Measurements from ENCODE around the gene MEIS1. TPM values are rescaled to one million over a fixed set of nuclear protein-coding genes. Genes with fewer than 3 reads are reported as not detected.
A peak's percentile ranks its signal among the peaks of the same experiment; 100 is the strongest.

The MEIS1 gene
- total and polyA plus RNA-seq, 4 donors: 9.0 to 158 (median 41.0) TPM

DNA sequence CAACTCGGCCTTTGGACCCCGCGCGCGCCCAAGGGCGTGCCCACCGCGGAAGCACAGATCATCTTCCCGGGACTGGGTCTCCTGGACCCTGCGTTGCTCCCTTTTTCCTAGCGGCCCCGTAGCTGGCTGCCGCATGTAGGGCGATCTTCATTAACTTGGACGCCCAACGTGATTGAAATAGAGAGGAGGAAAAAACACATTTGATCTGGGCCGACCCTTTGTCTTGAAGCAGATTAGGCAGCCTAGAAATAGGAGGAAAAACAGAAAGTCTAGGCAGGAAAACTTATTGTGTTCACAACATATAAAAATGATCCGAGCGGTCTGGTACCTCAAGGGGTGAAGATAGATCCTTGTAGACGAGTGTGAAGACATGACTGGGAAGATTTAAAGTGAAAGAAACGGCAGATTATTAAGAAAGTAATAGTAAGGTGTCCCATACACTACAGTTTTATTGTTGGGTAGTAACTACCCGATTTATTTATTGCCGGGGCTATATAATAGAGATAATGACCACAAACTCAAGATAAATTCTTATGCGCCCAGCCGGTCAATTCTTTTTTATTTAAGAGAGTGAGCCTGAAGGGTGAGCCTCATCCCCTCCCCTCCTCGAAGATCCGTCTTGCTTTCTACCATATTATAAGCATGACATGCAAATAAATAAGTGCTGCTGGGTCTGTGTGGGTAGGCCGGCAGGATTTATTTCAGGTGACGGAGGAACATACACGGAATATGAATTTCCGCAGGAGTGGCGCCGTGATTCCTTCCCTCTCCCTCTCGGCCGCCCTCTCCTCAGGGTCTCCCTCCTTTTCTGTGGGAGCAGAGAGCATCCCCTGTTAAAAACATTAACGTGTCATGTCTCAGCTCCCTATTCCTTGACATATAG lies 147.4 kb downstream of the MEIS1 start:
- Histone ChIP-seq H3K27ac (ENCODE audit: low read depth in 1 of 2, low read length in 1 of 2) (peak overlapping the region in 1 of 2 donors; percentile 91), H3K4me1 (ENCODE audit: control insufficient read depth in 5 of 5, insufficient read depth in 5 of 5, low read length in 5 of 5) (peaks cover 0 to 46% (median 5%) of the 10 kb centered on the region in 5 donors), H3K36me3 (ENCODE audit: control insufficient read depth in 4 of 4, insufficient read depth in 4 of 4, low read length in 4 of 4) (no peaks in the 10 kb centered on the region), H3K27me3 (ENCODE audit: control insufficient read depth in 3 of 3, insufficient read depth in 3 of 3, low read length in 2 of 3) (peaks cover 3 to 62% (median 3%) of the 10 kb centered on the region in 3 donors), H3K9me3 (ENCODE audit: control insufficient read depth in 4 of 4, insufficient read depth in 3 of 4, low read length in 3 of 4) (peaks cover 0 to 11% (median 0%) of the 10 kb centered on the region in 4 donors), H3K9ac (ENCODE audit: insufficient read depth in 1 of 2, low read length in 2 of 2) (peak overlapping the region; percentile 53 to 99), H3K4me3 (peak overlapping the region; percentile 37)
- ATAC-seq (ENCODE audit: insufficient read depth, low FRiP score) (no peak), DNase-seq (peak; percentile 59 to 84 (median 68))
- 9 to 17% methylated on average over 36 of the region's 36 CpGs for WGBS, 2 donors
- TF ChIP-seq, protein P1, sequence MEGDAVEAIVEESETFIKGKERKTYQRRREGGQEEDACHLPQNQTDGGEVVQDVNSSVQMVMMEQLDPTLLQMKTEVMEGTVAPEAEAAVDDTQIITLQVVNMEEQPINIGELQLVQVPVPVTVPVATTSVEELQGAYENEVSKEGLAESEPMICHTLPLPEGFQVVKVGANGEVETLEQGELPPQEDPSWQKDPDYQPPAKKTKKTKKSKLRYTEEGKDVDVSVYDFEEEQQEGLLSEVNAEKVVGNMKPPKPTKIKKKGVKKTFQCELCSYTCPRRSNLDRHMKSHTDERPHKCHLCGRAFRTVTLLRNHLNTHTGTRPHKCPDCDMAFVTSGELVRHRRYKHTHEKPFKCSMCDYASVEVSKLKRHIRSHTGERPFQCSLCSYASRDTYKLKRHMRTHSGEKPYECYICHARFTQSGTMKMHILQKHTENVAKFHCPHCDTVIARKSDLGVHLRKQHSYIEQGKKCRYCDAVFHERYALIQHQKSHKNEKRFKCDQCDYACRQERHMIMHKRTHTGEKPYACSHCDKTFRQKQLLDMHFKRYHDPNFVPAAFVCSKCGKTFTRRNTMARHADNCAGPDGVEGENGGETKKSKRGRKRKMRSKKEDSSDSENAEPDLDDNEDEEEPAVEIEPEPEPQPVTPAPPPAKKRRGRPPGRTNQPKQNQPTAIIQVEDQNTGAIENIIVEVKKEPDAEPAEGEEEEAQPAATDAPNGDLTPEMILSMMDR (IDR thresholded peaks at IDR 0.05; ENCODE audit: control extremely low read depth, extremely low read depth): no peak

DNA sequence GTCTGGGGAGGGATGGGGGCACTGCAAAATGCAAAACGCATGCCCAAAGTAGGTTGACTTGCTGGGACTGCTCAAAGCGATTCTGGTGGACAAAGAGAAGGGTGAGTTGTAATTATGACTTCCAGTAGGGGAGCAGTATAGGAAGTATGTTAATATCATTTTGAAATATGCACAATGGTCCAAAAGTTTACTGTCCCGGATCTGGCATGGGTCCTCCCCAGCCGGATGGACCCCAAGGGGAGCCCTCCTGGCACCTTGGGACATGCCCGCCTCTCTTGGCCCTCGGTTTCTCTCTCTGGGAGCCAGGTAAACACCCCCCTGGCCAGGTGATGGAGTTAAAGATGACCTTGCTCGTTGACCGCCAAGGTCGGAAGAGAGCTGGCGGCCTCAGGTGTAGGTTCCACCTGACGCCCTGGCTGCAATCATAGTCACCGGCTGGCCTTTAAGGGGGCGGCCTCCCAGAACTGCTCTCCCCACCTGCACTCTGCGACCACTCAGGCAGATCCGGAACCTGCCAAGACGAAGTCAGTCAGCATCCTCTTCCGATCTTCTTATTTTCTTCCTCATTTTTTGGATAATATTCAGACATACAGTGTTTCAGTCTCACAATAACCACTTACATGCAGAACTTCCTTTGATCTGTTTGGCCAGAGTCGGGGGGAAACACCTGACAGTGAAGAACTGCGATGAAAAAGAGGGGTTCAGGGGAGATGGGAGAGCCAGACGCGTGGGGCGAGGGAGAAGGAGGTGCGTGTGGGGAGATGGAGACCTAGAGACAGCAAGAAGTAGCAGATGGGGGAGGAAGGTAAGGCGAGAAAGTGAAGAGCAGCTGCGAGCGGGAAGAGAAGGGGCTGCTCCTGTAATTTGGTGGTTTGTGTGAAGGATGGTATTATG lies 148.3 kb downstream of the MEIS1 start:
- ATAC-seq (ENCODE audit: insufficient read depth, low FRiP score): no peak
- DNase-seq: peak; percentile 55 to 85 (median 78)
- H3K27me3 ChIP-seq (ENCODE audit: control insufficient read depth in 3 of 3, insufficient read depth in 3 of 3, low read length in 2 of 3): peaks cover 2 to 58% (median 3%) of the 10 kb centered on the region in 3 donors
- no peak overlapping the region for H3K4me3 ChIP-seq
- H3K9ac ChIP-seq (ENCODE audit: insufficient read depth in 1 of 2, low read length in 2 of 2): peak overlapping the region; percentile 53 to 99
- peaks cover 0 to 37% (median 5%) of the 10 kb centered on the region in 5 donors for H3K4me1 ChIP-seq (ENCODE audit: control insufficient read depth in 5 of 5, insufficient read depth in 5 of 5, low read length in 5 of 5)
- TF ChIP-seq, protein P1 (IDR thresholded peaks at IDR 0.05; ENCODE audit: control extremely low read depth, extremely low read depth): no peak
- peaks cover 0 to 9% (median 0%) of the 10 kb centered on the region in 4 donors for H3K9me3 ChIP-seq (ENCODE audit: control insufficient read depth in 4 of 4, insufficient read depth in 3 of 4, low read length in 3 of 4)
- no peaks in the 10 kb centered on the region for H3K36me3 ChIP-seq (ENCODE audit: control insufficient read depth in 4 of 4, insufficient read depth in 4 of 4, low read length in 4 of 4)
- H3K27ac ChIP-seq (ENCODE audit: low read depth in 1 of 2, low read length in 1 of 2): peak overlapping the region in 1 of 2 donors; percentile 87
- WGBS, 2 donors: 14 to 28% methylated on average over 26 of the region's 26 CpGs

DNA sequence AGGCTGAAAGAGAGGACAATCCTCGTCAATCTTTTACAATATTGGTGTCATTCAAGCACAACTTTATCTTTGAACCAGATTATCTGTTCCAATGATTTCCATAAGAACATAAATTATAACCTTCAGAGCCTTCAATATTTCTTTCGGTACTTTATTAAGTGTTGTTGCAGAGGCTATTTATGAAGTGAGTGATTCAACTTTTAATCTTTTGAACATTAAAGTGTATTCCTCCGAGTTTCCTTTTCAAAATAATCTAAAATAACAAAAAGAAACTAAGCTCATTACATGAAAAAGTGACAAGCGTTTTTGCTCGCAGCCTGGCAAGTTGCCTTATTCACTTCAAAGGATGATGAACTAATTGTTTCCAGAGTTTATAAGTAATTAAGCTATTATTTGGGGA lies 149.0 kb downstream of the MEIS1 start:
- peak; percentile 41 to 89 (median 88) for DNase-seq
- Histone ChIP-seq H3K27ac (ENCODE audit: low read depth in 1 of 2, low read length in 1 of 2) (peak overlapping the region in 1 of 2 donors; percentile 87), H3K9me3 (ENCODE audit: control insufficient read depth in 4 of 4, insufficient read depth in 3 of 4, low read length in 3 of 4) (peaks cover 0 to 9% (median 0%) of the 10 kb centered on the region in 4 donors), H3K4me3 (no peak overlapping the region), H3K4me1 (ENCODE audit: control insufficient read depth in 5 of 5, insufficient read depth in 5 of 5, low read length in 5 of 5) (peaks cover 0 to 31% (median 5%) of the 10 kb centered on the region in 5 donors), H3K9ac (ENCODE audit: insufficient read depth in 1 of 2, low read length in 2 of 2) (peak overlapping the region in 1 of 2 donors; percentile 99), H3K27me3 (ENCODE audit: control insufficient read depth in 3 of 3, insufficient read depth in 3 of 3, low read length in 2 of 3) (peaks cover 0 to 52% (median 3%) of the 10 kb centered on the region in 3 donors), H3K36me3 (ENCODE audit: control insufficient read depth in 4 of 4, insufficient read depth in 4 of 4, low read length in 4 of 4) (no peaks in the 10 kb centered on the region)
- ATAC-seq (ENCODE audit: insufficient read depth, low FRiP score): no peak
- TF ChIP-seq, protein P1 (IDR thresholded peaks at IDR 0.05; ENCODE audit: control extremely low read depth, extremely low read depth): no peak
- WGBS, 2 donors: 26 to 30% methylated on average over 5 of the region's 5 CpGs
